Measurements from ENCODE around the gene TMEM131L.
"Not testable (repeated sequence)": the region's sequence is repeated elsewhere in the genome, so short reads cannot be mapped to it uniquely, and the experiment has no call there.

TMEM131L gene

DNA sequence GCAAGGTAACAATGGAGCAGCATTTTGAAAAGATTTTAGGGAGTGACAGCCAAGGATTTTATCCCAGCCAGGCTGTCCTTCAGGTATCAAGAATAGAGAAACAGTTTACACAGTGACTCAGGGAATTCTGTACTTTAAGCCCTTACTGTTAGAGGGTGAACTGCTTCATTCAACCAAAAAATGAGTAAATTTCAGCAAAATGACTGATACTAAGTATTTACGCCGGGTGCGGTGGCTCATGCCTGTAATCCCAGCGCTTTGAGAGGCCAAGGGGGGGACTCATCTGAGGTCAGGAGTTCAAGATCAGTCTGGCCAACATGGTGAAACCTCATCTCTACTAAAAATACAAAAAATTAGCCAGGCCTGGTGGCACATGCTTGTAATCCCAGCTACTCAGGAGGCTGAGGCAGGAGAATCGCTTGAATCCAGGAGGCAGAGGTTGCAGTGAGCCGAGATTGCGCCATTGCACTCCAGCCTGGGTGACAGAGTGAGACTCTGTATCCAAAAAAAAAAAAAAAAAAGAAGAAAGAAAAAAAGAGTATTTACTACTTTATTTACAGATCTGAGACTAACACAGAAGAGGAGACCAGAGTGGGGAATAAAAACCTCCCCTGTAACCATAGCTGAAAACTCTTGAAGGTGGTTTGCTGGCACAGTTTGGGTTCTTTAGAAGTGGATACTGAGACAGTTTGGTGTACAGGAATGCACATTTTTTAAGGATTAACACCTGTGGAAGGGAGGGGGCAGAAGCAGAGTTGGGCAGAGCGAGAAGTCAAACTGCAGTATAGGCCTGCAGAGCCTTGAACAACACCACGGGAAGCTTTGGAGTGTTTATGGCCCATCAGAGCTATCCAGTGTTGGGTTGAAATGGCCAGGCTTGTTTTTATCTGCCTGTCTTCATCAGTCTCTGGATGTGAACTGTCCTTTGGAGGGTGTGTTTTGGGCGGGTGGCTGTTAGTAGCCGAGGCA is 40.5 kb downstream of the TMEM131L start:
- DNase-seq, result no peak

GRCh38 chr4:153507310-153508073 is 41.3 kb downstream of the TMEM131L start:
- no peak for DNase-seq

GRCh38 chr4:153509212-153509611 is 43.1 kb downstream of the TMEM131L start:
- not testable (repeated sequence) for DNase-seq

DNA sequence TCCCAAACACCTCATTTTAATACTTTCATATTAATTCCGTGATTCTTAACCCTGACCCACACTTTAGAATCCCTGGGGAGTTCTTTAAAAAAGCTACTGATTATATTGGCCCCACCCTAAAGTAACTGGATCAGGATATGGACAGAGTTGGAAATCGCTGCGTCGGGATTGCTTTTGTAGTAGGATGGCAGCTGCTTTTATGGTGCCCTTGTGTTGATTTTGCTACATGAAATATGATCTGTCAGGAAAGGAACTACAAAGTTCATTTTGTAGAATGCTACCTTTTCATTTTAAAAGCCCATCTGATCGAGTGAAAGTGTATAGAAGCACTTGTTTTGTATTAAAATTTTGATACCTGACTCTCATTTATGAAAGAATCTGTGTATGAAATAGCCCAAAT is 43.6 kb downstream of the TMEM131L start:
- DNase-seq, result no peak

GRCh38 chr4:153510252-153511001 is 44.3 kb downstream of the TMEM131L start:
- DNase-seq, result no peak

- no peak for DNase-seq
Measured at GRCh38 chr4:153511104-153511503, 44.9 kb downstream of the TMEM131L start.

DNA sequence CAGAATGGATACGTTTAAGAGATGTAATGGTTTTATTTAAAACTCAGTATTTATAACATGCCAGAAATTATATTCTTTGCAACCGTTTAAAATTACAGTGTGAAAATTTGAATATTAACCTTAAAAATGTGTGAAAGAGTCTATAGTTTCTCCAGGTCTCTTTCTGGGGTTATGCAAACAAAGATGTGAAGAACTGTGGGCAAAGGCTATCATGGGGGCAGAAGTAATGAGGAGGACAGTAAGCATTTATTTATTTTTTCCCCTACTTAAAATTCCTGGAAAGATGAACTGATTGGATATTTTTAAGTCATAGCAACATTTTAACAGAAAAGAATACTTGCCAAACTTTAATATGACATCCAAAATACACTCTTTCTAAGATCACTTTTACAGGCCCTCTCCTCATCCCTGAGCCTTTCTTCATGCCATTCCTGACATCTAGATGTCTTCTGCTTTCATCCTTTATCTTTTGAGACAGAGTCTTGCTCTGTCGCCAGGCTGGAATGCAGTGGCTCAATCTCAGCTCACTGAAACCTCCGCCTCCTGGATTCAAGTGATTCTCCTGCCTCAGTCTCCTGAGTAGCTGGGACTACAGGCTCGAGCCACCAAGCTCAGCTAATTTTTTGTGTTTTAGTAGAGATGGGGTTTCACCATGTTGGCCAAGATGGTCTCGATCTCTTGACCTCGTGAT is 46.1 kb downstream of the TMEM131L start:
- no peak for DNase-seq

DNA sequence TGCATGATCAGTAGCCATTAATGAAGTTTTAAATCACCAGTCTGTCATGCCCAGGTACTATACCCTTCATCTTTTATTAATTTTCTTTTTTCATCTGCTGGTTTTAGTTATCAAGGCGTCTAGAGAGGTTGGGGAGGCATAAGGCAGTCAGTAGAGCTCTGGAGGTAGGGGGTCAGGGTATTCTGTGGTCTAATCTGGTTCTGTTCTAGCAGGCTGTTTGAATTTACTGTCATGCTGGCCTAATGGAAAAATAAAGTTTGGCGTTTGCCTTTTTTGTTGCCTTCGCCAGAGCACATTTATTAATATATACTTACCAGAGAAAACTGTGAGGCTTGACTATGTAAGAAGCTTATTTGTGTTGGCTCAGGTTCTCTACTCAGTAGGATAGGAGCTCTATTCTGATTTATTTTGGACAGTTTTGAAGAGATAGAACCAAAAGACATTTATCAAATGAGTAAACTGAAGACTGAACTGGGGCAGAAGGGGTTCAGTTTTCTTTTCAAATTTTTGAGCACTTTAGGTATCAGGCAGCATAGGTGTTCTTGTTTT is 46.9 kb downstream of the TMEM131L start:
- DNase-seq, result no peak

- no peak for DNase-seq
Measured at GRCh38 chr4:153513596-153513995, 47.4 kb downstream of the TMEM131L start.

DNA sequence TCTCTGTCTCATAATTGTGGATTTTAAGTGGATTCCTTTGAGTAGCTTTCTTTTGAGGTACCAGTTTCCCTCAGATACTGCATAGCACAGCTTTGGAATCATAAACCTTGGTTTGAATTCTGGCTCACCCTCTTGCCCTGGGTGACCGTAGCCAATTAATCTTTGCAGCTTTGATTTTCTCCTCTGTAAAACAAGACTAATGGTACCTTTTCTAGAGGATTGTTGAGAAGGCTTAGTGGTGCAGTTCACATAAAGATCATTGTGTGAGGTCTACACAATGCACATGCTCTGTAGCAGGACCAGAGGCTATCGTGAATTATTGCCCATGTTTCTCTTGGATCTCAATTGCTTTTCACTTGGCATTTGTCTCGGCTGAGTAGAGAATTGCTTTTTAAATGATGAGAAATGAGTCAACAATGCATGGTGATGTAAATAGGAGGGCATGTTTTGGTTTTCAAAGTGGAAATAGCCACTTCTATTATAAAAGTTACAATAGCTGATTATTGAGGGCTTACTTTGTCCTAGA is 47.9 kb downstream of the TMEM131L start:
- DNase-seq, result no peak

DNA sequence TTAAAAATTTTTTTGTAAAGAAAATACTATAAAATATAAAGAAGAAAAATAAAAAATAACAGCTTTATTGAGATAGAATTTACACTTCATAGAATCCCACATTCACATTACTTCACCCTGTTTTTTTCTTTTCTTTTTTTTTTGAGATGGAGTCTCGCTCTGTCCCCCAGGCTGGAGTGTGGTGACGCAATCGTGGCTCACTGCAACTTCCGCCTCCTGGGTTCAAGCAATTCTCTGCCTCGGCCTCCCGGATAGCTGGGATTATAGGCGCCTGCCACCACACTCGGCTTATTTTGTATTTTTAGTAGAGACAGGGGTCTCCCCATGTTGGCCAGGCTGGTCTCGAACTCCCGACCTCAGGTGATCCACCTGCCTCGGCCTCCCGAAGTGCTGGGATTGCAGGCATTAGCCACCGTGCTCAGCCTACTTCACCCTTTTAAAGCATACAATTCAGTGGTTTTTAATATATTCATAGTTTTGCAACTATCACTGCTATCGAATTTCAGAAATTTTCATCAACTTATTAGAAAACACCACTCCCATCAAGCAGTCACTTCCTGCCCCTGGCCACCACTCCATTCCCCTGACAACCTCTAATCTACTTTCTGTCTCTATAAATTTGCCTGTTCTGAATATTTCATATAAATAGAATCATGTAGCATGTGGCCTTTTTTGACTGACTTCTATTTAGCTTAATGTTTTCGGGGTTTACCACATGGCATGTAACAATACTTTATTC is 48.7 kb downstream of the TMEM131L start:
- no peak for DNase-seq

DNA sequence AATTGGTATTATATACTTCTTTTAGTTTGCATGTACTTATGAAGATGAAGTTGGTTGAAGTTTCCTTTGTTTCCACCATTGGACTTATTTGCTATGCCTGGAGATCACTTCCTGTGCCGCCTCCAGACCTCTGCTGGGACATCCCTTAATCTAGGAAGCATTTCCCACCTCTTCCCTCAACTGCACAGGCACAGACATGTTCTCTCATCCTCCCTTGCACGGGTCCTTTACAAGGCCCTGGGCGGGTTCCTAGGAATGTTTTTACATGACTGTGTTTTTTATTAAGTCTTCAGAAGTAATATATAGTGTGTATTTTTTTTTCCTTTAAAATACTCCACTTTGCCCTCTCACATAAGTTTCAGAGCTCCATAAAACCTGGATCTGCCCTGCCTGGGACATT is 51.0 kb downstream of the TMEM131L start:
- no peak for DNase-seq

GRCh38 chr4:153518001-153518400 is 51.8 kb downstream of the TMEM131L start:
- no peak for DNase-seq

DNA sequence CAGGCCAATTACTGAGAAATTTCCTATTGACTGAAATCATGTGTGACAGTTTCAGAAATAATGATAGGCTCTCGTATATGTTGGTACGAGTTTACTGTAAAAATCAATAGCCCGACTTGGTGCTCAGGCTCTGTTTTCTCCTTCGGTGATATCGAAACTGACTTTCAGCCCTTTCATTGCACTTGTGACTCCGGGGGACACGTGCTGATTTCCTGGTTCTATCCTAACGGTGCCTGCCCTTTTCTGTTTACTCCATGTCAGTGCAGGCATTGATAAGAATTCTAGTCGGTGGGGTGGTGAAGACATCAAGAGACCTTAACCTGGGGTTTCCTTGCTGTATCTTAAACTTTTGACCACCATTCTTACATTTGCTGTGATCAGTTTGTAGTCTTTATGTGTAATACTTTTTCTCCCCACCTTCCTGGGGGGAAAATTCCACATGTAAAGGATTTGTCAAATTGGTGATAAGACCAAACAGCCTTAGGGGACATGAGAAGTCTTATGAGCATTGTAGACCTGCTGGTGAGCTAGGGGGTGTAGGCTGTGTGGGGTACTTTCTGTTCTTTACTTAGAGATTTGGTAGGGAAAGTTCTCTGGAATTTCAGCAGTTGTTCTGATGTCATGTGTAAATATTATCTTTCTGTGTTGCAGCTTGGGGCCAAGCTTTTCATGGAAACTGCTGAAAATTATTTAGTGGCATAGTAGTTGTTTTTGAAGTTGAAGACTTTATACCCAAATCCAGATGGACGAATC is 52.7 kb downstream of the TMEM131L start:
- DNase-seq, result no peak

- DNase-seq, result no peak
Measured at GRCh38 chr4:153519687-153520086, 53.5 kb downstream of the TMEM131L start.

DNA sequence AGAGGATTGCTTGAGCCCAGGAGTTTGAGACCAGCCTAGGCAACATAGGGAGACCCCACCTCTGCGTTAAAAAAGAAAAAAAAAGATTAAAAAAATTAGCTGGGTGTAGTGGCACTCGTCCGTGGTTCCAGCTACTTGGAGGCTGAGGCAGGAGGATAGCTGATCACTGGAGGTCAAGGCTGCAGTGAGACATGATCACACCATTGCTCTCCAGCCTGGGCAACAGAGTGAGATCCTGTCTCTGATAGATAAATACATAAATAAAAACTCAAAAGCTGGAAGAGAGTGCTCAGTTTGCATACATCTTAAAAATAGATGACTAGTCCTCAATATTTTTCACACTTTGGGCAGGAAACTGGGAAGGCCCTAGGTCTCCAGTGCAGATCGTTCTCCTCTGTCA is 54.1 kb downstream of the TMEM131L start:
- DNase-seq, result no peak

DNA sequence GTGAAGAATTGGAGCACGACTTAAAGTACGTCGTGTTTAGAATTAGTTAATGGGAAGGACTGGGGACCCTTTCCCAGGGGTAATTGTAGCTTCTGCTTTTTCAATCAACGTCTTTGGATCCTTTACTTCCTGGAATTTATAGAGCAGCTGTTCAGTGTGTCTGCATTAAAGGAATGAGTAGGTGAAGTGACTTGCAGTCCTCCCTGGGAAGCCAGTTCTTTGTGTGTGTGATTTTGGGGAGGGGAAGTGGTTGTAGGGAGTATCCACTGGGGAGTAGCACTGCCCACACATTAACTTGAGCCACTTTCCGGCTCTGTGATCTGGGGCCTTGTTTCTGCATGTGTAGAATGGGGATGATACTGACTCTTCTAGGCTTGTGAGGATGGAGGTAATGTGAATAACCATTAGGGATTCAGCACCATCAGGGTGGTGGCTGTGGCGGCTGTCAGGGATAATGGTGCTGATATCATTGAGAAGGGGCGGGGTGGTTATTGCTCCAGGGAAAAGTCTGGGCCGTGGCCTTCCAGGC is 54.7 kb downstream of the TMEM131L start:
- DNase-seq, result no peak

DNA sequence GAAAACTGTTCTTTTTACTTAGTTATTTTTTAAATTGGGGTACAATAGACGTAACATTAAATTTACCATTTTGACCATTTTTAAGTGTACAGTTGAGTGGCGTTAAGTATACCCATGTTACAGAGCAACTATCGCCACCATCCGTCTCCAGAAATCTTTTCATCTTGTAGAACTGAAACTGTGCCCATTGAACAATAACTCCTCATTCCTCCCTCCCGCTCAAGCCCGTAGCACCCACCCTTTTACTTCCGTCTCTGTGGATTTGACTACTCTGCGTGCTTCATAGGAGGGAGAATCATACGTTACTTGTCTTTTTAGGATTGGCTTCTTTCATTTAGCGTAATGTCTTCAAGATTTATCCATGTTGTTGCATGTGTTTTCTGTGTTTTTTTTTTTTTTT is 55.3 kb downstream of the TMEM131L start:
- no peak for DNase-seq

DNA sequence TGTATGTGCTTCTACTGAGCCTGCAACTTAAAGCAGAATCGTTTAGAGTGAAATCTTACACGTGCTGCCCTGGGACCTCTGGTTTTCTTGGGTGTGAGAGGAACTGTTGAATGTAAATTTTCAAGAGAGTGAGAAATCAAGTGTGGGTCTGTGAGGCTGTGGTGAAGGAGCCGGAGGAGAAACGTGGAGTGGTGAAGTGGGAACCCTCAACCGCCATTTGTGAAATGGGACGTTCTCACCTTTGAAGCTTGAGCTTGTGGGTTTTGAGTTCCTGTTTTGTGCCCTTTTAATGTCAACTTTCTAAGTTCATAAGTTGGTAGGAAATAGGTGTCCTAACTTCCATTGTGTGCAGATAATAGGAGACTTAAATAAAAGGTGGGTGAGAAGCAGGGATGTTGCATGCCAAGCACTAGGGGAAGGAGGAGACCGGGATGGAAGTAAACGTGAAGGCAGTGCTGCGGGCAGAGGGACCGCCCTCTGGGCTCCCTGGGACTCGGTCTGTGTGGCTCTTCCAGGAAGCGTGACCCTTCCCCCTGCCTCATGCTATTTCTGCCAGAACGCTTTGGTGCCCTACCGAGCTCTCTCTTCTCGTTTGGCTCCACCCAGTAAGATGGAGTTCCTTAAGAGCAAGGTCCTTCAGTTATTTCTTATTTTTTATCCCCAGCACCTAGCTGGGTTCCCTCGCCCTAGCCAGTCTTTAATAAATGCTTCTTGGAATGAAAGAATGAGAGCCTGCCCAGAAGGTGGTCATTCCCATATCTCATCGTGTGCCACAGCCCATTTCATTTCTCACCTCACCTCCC is 56.0 kb downstream of the TMEM131L start:
- DNase-seq, result no peak

- no peak for DNase-seq
Measured at GRCh38 chr4:153522802-153523094, 56.6 kb downstream of the TMEM131L start.

Measured in DMS 273 treated with DMSO at 0.1 percent for 48 hours (cell line).